GM19193 (cell line): Measurements from ENCODE around the gene RAC2.

ENCODE experiments used
- POLR2A ChIP-seq: IDR thresholded peaks from 4 replicates; pipeline ENCODE4 v1.6.1; 2011; ENCODE audit not compliant: insufficient read depth, insufficient read length; ENCODE audit errors: extremely low read depth

The RAC2 gene

DNA sequence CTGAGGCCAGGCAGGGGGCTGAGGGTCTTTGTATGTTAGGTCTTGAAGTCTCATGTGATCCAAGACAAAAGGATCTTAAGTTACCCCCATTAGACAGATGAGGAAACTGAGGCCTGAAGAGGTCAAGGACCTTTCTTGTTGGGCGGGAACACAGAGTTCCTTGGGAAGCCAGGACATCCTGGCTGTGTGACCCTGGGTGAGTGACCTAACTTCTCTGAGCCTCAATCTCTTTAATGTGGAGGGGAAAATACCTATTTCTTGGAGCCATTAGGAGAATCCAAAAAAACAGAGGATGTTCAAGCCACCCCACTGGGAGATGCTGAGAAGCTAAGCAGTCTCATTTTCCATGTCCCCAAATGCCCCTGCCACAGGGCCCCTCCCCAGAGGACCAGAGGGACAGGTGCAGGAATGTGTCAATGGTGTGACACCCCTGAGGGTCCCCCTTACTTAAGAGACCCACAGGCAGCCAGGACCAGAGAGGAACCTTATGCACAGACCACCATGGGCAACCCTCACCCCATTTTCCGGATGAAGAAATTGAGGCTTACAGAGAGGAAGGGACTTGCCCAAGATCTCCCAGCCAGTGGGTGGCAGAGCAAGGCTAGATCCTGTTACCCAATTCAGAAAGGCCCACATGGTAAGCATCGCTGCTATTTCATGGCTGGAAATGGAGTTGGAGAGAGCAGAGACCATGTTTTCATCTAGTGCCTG lies 8.0 kb downstream of the RAC2 start:
- TF ChIP-seq POLR2A: no peak

DNA sequence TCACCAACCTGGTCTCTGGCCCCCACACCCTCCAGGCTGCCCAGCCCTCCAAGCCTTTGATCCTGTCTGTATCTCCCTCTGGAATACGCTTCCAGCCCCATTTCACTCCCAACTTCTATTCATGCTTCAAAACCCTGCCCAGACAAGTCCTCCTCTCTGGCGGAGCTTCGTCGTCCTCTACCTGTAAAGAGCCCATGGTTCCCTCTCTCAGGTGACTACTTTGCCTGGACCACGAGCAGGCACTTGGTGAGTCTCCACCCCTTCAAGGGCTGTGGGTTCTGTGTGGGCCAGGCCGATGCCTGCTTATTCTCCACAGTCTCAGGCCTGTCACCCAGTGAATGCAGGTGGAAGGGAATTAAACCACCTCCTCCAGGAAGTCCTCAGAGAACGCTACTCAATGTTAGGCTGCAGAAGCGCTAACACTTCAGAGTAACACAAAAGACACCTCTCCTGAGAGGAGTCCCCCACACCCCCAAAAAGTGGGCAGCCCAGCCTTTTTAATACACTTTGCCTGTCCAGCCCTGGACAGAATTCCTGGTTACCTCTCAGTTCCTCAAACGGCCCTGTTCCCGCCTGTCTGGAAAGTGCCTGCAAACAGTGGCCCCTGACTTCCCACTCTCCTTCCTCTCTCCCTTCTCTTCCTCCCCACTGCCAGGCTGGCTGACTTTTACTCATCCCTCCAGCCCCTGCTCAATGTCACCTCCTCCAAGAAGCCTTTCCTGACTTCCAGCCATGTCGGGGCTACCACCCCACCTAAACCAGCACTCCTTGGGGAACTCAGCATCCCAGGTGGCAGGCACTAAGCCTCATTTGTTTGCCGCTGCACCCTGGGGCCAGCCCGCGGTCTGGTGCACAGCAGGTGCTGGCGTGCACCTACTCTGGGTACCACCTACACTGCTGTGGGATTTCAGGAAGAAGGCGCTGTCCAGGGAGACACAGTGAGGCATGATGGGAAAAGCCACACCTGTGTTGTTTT lies 9.0 kb downstream of the RAC2 start:
- no peak for TF ChIP-seq POLR2A

DNA sequence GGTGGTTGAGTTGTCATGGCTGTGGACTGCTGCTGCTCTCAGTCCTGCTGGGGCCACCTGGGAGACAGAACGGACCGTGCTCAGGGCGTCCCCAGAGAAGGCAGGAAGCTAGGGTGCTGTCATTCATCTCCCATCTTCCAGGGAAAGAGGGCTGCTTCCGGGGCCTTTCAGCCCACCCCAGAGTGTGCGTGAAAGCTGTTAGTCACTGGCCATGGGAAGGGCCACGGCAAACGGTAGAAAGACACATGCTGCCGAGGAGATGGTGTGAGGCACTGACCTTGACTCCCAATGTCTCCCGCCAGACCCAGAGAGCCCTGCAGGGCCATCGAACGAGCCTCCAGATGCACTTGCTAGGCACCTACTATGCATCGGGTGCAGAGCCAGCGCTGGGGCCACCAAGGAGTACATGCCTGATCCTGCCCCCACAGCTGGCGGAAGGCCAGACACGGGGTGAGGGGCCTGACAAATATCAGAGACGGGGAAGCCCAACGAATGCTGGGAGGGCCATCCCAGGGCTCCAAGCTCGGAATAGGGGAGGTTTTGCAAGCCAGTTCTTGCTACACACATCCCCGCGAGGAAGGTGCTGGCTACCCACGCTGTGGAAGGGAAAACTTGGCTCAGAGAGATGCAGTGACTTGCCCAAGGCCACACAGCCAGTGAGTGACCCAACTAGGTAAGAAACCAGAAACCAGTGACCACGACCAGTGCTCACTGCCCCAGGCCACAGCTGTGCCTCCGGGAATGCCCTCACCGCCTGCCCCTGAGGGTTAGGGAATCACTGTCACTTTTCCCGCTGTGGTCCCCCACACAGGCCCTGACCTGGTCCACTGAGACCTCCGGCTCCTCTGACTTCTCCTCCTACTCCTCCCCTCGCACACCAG lies 10.1 kb downstream of the RAC2 start:
- TF ChIP-seq POLR2A: no peak

DNA sequence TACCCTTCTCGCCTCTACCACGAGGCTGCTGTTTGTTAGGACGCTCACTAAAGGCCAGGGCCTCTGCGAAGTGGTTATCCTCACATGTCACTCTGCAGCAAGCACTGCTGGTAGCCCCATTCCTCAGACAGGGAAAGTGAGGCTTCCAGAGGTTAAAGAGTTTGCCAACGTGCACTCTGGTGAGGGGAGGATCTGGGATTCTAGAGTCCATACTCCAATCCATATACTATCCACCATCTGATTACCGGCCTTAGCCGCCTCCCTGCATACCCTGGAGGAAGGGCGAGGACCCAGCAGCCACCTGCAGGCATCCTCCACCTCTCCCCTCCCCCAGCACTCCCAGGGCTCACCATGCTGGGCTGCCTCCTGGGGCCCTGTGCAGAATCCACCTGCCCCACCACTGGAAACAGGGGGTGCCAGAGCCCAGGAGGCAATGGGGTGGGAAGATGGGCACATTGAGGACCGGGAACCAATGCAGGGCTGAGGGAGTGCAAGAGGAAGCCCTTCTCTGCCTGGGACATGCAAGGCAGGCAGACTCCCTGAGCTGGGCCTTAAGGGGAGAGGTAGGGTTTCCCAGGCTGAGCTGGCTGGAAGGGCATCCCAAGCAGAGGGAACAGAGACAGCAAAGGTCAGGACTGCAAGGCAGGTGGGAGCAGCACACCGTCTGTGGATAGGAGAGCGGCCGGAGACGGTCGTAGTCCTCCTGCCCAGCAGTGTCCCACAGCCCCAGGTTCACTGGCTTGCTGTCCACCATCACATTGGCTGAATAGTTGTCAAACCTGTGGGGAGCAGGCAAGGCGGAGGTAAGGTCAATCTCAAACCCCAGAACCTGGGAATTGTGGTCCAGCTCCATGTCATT lies 11.7 kb downstream of the RAC2 start:
- no peak for TF ChIP-seq POLR2A

DNA sequence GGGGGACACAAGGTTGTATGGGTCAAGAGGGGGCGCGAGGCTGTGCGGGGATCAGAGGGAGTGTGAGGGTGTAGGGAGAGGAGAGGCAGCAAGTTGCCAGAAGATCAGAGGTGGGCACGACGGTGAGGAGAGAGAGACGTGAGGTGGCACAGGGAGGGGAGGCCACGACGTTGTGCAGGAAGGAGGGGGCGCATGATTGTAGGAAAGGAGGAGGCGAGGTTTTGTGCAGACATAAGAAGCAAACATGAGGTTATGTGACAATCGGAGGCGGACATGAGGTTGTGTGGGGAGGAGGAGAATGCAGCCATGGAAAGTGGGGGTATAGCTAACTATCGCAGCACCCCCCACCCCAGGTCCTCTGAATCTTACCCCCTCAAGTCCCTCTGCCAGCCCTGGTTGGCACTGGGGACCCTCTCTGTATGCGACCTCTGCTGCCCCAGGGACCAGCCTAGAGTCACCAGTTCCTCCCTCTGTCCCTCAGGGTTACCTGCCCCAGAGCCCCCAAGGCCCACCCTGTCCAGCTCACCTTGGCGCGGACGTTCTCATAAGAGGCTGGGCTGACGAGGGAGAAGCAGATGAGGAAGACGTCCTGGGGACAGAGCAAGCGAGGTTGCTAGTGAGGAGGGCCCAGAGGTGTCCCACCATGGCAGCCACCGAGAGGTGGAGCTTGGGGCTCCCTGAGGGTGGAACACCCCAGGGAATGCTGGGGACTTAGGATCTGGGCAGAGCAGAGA lies 12.5 kb downstream of the RAC2 start:
- TF ChIP-seq POLR2A: no peak

- peak; percentile 25 for TF ChIP-seq POLR2A
Observed at GRCh38 chr22:37230673-37231405, 13.2 kb downstream of the RAC2 start.

GRCh38 chr22:37229805-37230672 lies 14.0 kb downstream of the RAC2 start:
- no peak for TF ChIP-seq POLR2A

DNA sequence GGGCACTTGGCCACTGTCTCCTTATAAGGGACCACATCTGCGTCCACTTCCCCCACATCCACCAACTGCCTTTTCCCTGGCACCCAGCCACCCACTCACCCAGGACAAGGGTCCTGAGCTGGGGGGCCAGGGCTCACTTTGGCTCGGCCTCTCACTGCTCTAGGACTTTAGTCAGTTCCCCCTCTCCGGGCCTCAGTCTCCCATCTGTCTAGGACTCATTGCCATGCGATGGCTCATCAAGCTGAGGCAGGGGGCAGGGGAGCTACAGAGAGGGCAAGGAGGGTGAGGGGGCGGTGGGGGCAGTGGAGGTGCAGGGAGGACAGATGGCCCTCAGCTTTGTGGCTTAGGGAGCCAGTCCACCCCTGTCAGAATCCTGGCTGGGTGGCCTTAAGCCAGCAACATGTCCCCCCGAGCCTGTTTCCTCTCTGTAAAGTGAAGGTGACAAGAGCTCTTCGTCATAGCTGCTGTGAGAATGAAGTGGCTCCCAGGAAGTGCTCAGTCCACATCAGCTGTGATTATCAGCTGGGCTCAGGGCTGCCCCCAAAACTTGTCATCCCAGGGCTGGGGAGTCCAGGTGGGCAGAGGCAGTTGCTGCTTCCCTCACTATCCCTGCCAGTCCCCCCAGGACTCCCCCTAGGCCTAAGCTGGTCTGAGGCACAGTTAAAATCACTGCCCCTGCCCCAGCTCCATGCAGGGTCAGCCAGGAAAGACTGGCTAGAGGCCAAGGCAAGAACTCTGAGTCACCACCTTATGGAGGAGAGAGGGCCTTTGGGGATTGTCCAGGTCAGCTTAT lies 14.9 kb downstream of the RAC2 start:
- peak; percentile 21 for TF ChIP-seq POLR2A

- TF ChIP-seq POLR2A: peak; percentile 35
Observed at GRCh38 chr22:37228106-37229011, 15.7 kb downstream of the RAC2 start.

- TF ChIP-seq POLR2A: no peak
Observed at GRCh38 chr22:37226514-37226913, 17.6 kb downstream of the RAC2 start.

DNA sequence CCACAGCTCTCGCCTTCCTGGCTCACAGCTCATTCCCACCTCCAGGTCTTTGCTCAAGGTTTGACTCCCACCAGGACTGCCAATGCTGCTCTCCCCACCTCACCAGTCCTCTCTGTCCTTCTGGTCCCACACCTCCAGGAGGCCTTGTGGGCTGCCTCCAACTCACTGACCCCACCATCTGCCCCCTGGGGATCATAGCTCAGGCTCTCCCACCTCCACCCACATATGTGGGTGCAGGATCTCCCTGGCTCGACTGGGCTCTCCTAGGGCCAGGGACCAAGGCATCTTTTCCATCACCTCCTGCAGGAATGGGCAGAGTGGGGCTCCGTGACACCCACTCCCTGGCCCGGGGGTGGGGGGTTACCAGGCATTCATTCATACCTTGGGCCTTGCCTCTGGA lies 18.0 kb downstream of the RAC2 start:
- TF ChIP-seq POLR2A: no peak
